ENCODE measurements around the gene HEMGN. TPM values are rescaled to one million over a fixed set of nuclear protein-coding genes. Genes with fewer than 3 reads are reported as not detected.
A peak's percentile ranks its signal among the peaks of the same experiment; 100 is the strongest.

HEMGN gene
- total RNA-seq, 4 donors from 2014 or later, result 0.22 to 0.27 TPM; not detected in 2

- H3K27me3 ChIP-seq, result no peaks in the 10 kb centered on the region
- peak within 1 kb of the TSS; percentile 29 to 50 (median 45) for H3K4me3 ChIP-seq (replicated peaks in 1 of 3)
- WGBS, 2 donors, result 0 to 1% methylated on average over 32 to 44 of the region's 54 CpGs
- TF ChIP-seq, protein P1, sequence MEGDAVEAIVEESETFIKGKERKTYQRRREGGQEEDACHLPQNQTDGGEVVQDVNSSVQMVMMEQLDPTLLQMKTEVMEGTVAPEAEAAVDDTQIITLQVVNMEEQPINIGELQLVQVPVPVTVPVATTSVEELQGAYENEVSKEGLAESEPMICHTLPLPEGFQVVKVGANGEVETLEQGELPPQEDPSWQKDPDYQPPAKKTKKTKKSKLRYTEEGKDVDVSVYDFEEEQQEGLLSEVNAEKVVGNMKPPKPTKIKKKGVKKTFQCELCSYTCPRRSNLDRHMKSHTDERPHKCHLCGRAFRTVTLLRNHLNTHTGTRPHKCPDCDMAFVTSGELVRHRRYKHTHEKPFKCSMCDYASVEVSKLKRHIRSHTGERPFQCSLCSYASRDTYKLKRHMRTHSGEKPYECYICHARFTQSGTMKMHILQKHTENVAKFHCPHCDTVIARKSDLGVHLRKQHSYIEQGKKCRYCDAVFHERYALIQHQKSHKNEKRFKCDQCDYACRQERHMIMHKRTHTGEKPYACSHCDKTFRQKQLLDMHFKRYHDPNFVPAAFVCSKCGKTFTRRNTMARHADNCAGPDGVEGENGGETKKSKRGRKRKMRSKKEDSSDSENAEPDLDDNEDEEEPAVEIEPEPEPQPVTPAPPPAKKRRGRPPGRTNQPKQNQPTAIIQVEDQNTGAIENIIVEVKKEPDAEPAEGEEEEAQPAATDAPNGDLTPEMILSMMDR (IDR thresholded peaks at IDR 0.05), result peak in 5 of 6 experiments; percentile 11 to 82 (median 68)
- peak; percentile 59 to 92 for TF ChIP-seq POLR2A (IDR thresholded peaks at IDR 0.05)
- H3K4me1 ChIP-seq, result peaks cover 24 to 25% of the 10 kb centered on the region in 2 donors
- peak; percentile 97 for DNase-seq
- intact Hi-C loops (cut with DNase I), result loop anchor here (5.0 kb wide), 1 partner anchor 60 kb away; the partner anchor contains the start of gene ANP32B
- peak within 1 kb of the TSS; percentile 89 to 100 (median 96) for H3K27ac ChIP-seq
- H3K9me3 ChIP-seq, result no peaks in the 10 kb centered on the region
- no peaks in the 10 kb centered on the region for H3K36me3 ChIP-seq
Observed at GRCh38 chr9:97921959-97922724, 15.8 kb downstream of the HEMGN start, which contains the start of gene TRMO. Gene TRMO (minus strand): TSS chr9:97922500. CDS start chr9:97922493, 7 bp downstream.

DNA sequence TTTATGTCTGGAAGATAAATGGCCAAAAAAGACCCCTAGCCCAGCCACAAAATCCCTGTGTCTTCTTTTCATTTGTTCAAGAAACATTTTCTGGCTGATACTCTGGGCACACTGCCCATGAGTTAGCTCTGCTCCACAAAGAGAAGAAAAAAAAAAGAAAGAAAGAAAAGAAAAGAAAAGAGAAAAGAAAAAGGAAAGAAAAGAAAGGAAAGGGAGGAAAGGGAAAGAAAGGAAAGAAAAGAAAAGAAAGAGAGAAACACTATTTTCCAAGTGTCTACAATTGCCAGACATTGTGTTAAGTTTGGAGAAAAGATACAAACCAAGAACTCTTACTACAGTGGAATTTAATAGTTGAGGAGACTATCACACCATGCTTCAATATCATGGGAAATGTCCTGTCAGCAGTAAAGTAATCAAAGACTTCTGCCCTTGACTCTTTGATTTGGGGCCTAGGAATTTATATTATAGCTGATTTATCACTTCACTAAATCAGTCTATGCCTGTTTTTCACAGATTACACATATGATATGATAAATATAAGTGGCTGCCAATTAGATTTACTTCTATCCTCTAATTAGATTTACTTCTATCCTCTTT is 18.7 kb downstream of the HEMGN start:
- H3K4me3 ChIP-seq (replicated peaks in 1 of 3), result no peak overlapping the region
- no peak for TF ChIP-seq POLR2A (IDR thresholded peaks at IDR 0.05)
- TF ChIP-seq, protein P1 (IDR thresholded peaks at IDR 0.05), result no peak
- H3K27ac ChIP-seq, result peak overlapping the region in 2 of 3 donors; percentile 16 to 100
- H3K9me3 ChIP-seq, result no peaks in the 10 kb centered on the region
- intact Hi-C loops (cut with DNase I), result no loop called here
- H3K36me3 ChIP-seq, result no peaks in the 10 kb centered on the region
- no peaks in the 10 kb centered on the region for H3K27me3 ChIP-seq
- no peak for DNase-seq
- peaks cover 24 to 25% of the 10 kb centered on the region in 2 donors for H3K4me1 ChIP-seq

DNA sequence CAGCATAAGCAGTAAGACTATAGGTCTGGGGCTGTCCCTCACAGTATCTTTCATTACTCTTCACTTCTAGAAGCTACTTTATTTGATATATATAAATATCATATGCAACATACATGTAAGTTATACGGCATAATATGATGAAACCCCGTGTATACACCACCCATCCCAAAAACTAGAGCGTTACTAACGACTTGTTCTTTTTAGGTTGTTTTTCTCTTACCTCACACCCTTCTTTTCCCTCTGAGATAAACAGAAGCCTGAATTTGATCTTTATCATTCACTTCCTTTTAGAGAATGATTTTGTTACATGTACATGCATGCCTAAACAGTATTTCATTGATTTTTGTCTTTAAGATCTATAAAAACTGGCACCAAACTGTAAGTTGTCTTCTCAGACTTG is 19.4 kb downstream of the HEMGN start:
- no peaks in the 10 kb centered on the region for H3K27me3 ChIP-seq
- H3K36me3 ChIP-seq, result no peaks in the 10 kb centered on the region
- peak overlapping the region in 1 of 3 donors; percentile 100 for H3K27ac ChIP-seq
- H3K4me3 ChIP-seq (replicated peaks in 1 of 3), result no peak overlapping the region
- intact Hi-C loops (cut with DNase I), result no loop called here
- no peak for DNase-seq
- TF ChIP-seq POLR2A (IDR thresholded peaks at IDR 0.05), result no peak
- TF ChIP-seq, protein P1 (IDR thresholded peaks at IDR 0.05), result no peak
- H3K9me3 ChIP-seq, result no peaks in the 10 kb centered on the region
- WGBS, 2 donors, result 74 to 86% methylated on average over 4 of the region's 4 CpGs
- H3K4me1 ChIP-seq, result peaks cover 24 to 25% of the 10 kb centered on the region in 2 donors

GRCh38 chr9:97911970-97912369 is 26.0 kb downstream of the HEMGN start:
- 95% methylated on average over 1 of the region's 1 CpG for WGBS, 2 donors
- Histone ChIP-seq H3K4me3 (replicated peaks in 1 of 3) (no peak overlapping the region), H3K36me3 (peaks cover 13 to 16% of the 10 kb centered on the region in 2 donors), H3K27me3 (no peaks in the 10 kb centered on the region), H3K9me3 (no peaks in the 10 kb centered on the region), H3K4me1 (peaks cover 24 to 36% of the 10 kb centered on the region in 2 donors), H3K27ac (peak overlapping the region in 2 of 3 donors; percentile 19 to 79)
- TF ChIP-seq, protein P1 (IDR thresholded peaks at IDR 0.05), result no peak
- no peak for TF ChIP-seq POLR2A (IDR thresholded peaks at IDR 0.05)
- intact Hi-C loops (cut with DNase I), result no loop called here
- no peak for DNase-seq

DNA sequence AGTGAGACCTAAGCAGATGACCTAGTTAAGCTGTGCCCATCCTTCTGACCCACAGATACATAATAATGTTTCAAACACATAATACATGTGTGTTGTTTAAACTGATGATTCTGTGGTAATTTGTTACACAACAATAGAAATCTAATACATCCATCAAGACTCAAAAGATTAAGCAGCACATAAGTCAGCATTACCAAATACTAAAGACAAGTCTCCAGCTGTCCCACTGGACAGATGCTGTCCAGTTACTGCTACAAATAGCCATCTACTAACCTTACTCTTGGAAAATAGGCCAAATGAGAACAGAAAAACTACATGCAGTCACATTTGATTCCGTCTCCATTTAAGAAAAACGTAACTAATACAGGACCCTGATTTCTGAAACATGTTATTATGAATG is 26.4 kb downstream of the HEMGN start:
- intact Hi-C loops (cut with DNase I), result no loop called here
- DNase-seq, result no peak
- H3K27me3 ChIP-seq, result no peaks in the 10 kb centered on the region
- TF ChIP-seq, protein P1 (IDR thresholded peaks at IDR 0.05), result no peak
- no peak for TF ChIP-seq POLR2A (IDR thresholded peaks at IDR 0.05)
- no peak overlapping the region for H3K4me3 ChIP-seq (replicated peaks in 1 of 3)
- 92 to 97% methylated on average over 2 of the region's 2 CpGs for WGBS, 2 donors
- peak overlapping the region in 2 of 3 donors; percentile 79 to 87 for H3K27ac ChIP-seq
- peaks cover 13 to 16% of the 10 kb centered on the region in 2 donors for H3K36me3 ChIP-seq
- H3K9me3 ChIP-seq, result no peaks in the 10 kb centered on the region
- H3K4me1 ChIP-seq, result peaks cover 27 to 40% of the 10 kb centered on the region in 2 donors
